ENCODE results near the gene MSGN1.

GRCh38 chr2:17795309-17795708, 21.0 kb upstream of the MSGN1 start:
- peak; percentile 79 for TF ChIP-seq POLR2AphosphoS5 (IDR thresholded peaks at IDR 0.05)
- TF ChIP-seq CTCF (IDR thresholded peaks at IDR 0.05): no peak
- TF ChIP-seq POLR2A (IDR thresholded peaks at IDR 0.05): no peak

Measured in prostate gland (tissue), 2 donors.